GM18909 (cell line): ENCODE measurements around the gene IL10RB.
"Not testable (repeated sequence)": the region's sequence is repeated elsewhere in the genome, so short reads cannot be mapped to it uniquely, and the experiment has no call there.

Experiments used
- ATAC-seq: cut with Tn5 transposase; IDR thresholded peaks from one replicate; pipeline ENCODE4 v1.9.1; 2021; ENCODE audit warnings: mild to moderate bottlenecking; ENCODE audit not compliant: unreplicated experiment, poor library complexity

Gene IL10RB

DNA sequence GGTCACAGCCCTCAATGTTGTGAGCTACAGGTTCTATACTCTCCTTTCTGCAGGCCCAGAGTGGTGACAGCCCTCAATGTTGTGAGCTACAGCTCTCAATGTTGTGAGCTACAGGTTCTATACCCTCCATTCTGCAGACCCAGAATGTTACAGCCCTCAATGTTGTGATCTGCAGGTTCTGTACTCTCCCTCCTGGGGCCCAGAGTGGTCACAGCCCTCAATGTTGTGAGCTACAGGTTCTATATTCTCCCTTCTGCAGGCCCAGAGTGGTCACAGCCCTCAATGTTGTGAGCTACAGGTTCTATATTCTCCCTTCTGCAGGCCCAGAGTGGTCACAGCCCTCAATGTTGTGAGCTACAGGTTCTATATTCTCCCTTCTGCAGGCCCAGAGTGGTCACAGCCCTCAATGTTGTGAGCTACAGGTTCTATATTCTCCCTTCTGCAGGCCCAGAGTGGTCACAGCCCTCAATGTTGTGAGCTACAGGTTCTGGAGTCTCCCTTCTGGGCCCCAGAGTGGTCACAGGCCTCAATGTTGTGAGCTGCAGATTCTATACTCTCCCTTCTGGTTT lies 26.5 kb upstream of the IL10RB start:
- not testable (repeated sequence) for ATAC-seq

DNA sequence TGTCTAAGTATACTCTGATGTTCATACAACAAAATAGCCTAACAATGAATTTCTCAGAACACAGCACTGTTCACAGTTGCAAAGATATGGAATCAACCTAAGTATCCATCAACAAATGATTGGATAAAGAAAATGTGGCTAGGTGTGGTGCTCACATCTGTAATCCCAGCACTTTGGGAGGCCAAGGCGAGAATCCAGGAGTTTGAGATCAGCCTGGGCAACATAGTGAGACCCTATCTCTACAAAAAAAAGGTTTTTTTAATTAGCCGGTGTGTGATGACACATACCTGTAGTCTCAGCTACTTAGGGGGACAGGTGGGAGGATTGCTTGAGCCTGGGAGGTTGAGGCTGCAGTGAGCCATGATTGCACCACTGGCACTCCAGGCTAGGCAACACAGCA lies 25.8 kb upstream of the IL10RB start:
- ATAC-seq = no peak

DNA sequence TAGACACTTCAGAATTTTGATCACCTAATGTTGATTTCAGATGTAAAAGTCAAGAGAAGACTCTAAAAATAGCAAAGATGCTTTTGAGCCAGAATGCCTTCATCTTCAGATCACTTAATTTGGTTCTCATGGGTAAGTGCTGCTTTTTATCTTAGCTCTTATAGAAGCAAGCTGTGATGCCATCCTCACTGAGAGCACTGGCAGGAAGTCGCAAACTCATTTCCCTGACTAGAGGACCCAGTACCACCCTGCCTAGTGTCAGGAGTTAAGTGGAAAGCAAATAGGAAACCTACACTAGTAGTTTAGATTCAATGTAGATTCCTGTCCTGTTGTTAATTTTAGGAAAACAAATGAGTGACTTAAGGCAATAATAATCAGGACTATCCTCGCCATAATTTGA lies 24.3 kb upstream of the IL10RB start:
- ATAC-seq = no peak

- ATAC-seq = not testable (repeated sequence)
These were observed 23.3 kb upstream of the IL10RB start for GRCh38 chr21:33242846-33243245.

- ATAC-seq = no peak
These were observed 21.9 kb upstream of the IL10RB start for GRCh38 chr21:33244082-33244778.

DNA sequence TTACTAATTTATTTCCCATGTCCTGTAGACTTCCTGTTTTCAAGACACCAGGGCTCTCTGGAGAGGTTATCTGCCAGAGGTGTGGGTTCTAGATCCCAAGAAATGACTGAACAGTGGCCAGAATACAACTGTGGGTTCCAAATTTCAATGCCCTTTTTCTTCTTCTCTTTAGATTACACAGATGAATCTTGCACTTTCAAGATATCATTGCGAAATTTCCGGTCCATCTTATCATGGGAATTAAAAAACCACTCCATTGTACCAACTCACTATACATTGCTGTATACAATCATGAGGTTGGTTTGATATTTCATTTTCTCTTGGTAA lies 21.4 kb upstream of the IL10RB start:
- ATAC-seq = no peak

GRCh38 chr21:33245289-33245918 lies 20.8 kb upstream of the IL10RB start:
- no peak for ATAC-seq

DNA sequence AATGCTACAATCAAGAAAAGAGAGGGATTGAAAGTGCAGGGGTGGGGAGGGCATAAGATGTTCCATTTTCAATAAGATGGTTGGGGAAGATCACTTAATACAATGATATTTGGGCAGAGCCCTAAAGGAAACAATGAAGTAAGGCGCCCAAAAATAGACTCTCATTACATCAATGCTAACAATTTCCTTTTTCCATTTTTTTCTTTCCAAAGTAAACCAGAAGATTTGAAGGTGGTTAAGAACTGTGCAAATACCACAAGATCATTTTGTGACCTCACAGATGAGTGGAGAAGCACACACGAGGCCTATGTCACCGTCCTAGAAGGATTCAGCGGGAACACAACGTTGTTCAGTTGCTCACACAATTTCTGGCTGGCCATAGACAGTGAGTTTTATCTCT lies 19.7 kb upstream of the IL10RB start:
- ATAC-seq = no peak

GRCh38 chr21:33246963-33247362 lies 19.2 kb upstream of the IL10RB start:
- no peak for ATAC-seq

GRCh38 chr21:33247599-33247998 lies 18.6 kb upstream of the IL10RB start:
- ATAC-seq = no peak

- no peak for ATAC-seq
These were observed 16.7 kb upstream of the IL10RB start for GRCh38 chr21:33249331-33250002.

DNA sequence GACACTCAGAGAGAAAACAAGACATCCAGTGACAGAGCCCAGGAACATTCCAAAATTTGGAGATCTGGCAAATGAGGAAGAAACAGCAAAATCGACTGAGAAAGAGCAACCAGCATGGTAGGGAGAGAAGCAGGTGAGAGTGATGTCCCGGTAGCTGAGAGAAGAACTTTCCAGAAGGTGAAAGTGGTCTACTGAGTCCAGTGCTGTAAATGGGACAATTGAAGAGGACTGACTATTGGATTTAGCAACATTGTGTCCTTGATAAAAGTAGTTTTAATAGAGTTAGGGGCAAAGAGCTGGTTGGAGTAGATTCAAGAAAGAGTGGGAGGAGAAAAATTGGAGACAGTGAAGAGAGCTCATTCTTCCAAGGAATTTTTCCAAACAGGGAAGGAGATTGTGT lies 15.0 kb upstream of the IL10RB start:
- ATAC-seq = no peak

DNA sequence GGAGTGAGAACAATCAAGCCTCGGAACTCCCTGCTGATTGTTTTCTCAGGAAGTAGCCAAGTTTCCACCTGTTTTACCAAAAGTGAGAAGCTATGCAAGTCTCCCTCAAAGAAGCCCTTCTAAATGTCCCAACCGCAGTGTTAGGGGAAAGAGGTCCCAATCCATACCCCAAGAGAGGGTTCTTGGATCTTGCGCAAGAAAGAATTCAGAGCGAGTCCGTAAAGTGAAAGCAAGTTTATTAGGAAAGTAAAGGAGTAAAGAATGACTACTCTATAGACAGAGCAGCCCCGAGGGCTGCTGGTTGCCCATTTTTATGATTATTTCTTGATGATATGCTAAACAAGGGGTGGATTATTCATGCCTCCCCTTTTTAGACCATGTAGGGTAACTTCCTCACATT lies 12.8 kb upstream of the IL10RB start:
- ATAC-seq = not testable (repeated sequence)

GRCh38 chr21:33254766-33255165 lies 11.4 kb upstream of the IL10RB start:
- no peak for ATAC-seq

DNA sequence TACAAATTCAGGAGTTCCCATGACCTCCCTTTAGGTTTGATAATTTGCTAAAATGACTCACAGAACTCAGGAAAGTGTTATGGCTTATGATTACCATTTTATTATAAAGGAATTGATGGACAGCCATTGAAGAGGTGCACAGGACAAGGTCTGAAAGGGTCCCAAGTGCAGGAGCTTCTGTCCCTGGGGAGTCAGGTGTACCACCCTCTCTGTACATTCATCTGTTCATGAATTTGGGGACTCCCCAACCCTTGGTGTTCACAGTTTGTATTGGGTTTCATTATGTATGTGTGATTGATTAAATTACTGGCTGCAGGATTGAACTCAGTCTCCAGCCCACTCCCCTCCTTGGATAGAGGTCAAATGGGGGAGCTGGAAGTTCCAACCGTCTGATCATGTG lies 10.8 kb upstream of the IL10RB start:
- ATAC-seq = no peak

GRCh38 chr21:33256019-33256418 lies 10.1 kb upstream of the IL10RB start:
- ATAC-seq = no peak

GRCh38 chr21:33257094-33257803 lies 8.9 kb upstream of the IL10RB start:
- no peak for ATAC-seq

- ATAC-seq = no peak
These were observed 7.7 kb upstream of the IL10RB start for GRCh38 chr21:33258475-33258874.

- no peak for ATAC-seq
These were observed 6.7 kb upstream of the IL10RB start for GRCh38 chr21:33259428-33259827.

DNA sequence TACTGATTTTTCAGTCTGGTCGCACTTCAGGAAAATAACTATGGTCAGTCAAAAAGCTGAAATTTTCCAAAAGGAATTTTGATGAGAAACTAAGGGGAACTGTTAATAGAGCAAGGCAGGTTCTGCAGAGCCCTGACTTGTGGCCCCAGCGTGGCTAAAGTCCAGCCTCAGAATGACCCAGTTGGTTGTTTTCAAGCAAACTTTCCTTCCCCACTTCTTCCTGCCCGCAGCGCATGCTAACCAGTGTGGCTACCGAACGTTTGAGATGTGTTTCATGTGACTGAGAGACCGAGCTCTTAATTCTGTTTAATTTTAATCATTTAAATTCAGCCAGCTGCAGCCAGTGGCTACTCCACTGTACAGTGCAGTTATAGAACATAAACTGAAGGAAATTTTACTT lies 6.2 kb upstream of the IL10RB start:
- ATAC-seq = no peak

DNA sequence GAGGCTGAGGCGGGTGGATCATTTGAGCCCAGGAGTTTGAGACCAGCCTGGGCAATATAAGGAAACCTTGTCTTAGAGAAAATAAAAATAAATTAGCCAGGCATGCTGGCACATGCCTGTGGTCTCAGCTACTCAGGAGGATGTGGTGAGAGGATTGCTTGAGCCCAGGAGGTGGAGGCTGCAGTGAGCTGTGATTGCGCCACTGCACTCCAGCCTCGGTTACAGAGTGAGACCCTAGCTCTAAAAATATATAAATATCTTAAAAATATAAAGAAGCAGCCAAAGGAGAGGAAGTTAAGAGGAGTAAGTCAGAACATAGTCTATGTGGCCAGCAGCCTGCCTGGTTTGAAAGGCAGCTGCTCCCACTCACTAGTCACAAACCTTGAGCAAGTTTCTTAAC lies 4.5 kb upstream of the IL10RB start:
- no peak for ATAC-seq
